T-helper 22 cell (primary cell): ENCODE data around the gene NELFA.

Experiments used
- DNase-seq: peaks from one replicate; pipeline ENCODE4 v3.0.0-alpha.2; 2020; ENCODE audit warnings: low read depth

Gene NELFA

DNA sequence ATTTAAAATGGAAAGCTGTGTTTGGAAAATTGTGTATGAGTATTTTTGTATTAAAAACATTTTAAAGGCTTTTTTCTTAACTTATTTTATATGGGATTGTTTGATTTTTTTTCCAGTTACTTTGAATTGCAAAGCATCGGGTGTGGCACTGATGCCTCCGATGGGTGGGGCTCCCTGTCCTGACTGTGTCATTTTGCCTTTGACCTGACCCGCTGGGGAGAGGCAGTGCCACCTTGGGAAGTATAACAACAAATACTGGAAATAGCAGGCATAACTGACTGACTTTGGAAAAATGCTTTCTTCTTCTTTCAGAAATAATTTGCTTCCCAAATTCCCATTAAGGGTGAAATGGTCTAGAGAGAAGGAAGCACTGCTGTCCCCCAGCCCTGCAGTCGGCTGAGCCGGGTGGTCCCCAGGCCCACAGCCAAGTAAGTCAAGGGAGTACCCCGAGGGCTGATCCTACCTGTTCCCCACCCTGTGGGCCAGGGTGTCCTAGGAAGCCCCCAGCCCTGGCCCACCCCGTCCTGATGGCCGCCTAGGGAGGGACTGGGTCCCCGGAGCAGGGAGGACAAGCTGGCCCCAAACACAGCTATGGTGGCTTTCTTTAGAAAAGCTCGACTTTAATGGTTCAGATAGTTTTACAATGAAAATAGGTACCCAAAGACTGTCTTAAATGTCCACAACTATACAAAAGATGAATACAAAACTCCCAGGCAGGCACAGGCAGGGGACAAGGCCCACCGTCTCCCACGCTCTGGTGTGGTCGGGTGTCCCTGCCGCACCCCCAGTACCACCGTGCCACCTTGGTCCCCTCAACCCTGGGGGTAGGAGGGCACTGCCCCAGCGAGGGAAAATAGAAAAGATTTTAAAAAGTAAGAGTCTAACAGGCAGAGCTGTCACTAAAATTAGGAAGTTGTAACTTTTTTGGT is 26.4 kb downstream of the NELFA start:
- DNase-seq, result no peak

DNA sequence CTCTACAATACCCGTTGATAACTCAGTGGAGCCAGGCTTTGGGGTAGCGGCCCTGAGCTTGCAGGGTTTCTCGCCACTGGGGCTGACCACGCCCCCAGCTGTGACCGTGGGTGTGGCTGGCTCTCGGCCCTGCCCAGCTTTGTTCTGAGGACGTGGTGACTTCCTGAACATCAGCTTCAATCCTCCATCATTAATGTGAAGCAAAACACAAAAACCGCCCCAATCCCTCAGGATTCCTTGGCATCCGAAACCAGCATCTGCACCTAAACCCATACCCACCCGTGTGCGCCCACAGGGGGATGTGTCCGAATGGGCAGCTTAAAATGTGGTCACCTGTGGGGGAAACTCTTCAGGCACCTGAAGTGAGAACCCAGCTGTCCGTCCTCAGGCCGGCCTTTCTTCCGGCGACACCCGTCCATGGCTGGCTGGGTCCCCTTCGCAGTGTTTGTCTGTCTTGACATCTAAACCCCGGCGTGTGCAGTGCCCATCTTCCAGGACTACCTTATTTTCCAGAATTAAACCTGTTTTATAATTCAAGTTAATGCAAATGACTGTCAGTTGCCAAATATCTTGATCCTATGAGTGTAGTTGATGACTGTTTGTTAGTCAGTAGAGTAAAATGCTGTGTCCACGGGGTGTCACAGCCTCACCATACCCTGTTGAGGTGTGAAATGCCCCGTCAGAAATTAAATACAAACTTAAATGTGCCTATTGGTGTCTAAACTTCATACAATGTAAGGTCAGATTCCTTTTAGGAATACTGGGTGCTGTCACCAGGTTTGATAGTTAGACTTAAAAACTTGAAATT is 27.3 kb downstream of the NELFA start:
- no peak for DNase-seq

DNA sequence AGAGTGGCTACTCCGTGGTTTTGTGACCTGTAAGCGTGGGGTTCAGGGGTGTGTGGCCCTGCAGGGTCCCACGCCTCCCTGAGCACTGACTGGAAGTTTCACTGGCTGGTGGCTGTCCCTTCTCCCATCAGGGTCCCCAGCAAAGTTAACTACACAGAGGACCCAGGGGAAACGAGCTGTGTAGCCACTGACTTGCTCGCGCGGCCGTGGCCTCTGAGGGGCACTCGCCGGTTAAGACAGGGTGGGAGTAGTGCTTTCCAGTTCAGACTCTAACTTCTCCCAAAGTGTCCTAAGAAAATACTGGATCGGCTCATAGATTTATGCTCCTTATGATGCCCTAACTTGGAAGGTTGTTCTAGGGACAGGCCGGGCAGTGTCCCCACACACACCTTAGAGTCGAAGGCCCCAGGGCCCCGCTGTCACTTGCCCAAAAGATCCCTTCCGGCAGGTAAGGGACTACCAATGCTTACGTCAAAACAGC is 28.2 kb downstream of the NELFA start:
- DNase-seq, result no peak

DNA sequence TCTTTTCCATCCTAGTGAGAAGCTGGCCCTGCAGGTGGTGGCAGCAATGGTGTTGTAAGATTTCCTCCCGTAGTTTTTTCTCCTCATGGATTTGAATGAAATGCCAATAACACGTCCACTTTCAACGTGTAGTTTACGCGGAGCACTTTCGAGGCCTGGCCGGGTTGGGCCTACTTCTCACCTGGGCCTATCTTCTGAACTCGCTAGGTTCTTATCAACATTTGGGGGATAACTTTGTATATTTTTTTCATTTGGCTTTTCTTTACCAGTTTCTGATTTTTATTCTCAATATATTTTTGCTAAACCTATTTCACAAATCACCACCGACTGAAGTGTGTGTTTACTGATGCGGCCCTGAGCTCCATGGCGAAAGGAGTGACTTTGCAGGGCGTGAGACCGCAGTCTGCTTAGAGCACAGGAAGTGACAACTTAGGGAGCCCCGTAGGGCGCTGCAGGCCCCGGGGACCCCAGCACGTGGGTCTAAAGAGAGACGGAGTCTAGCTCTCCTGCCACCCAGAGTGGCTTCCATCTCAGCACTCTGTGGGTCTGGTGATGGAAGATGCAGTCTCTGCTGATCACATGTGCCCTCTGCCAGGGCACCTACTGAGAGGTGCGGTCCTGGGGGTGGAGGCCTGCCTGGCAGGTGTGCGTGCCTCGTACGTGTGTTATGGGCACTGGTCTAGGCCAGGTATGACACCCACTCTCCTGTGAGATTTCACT is 29.1 kb downstream of the NELFA start:
- no peak for DNase-seq

DNA sequence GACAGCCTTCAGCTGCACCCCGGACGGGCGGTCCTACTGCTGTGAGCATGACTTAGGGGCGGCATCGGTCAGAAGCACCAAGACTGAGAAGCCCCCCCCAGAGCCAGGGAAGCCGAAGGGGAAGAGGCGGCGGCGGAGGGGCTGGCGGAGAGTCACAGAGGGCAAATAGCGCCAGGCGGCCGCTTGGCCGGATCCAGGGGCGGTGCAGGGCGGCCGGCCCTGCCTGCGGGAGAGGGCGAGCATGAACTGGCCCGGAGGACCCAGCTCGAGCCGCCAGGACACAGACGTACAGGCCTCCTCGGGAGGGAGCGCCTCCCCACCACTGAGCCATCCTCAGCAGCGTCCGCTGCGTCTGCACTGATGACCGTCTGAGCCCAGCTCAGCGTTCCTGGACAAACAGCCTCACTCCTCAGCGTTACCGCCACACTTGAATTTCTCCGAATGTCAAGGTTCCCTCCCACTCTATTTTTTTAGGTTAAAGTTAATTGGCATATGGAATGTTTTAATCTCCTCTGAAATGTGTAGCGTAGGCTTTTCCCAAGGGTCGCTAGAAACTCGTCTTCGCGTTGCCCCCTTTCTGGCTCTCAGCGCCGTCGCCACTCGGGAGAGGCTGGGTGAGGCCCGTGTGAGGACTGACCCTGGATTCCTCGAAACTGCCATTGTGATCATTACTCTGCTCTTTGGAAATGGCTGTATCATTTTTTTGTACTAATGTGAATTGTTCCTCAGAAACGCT is 29.9 kb downstream of the NELFA start:
- no peak for DNase-seq

DNA sequence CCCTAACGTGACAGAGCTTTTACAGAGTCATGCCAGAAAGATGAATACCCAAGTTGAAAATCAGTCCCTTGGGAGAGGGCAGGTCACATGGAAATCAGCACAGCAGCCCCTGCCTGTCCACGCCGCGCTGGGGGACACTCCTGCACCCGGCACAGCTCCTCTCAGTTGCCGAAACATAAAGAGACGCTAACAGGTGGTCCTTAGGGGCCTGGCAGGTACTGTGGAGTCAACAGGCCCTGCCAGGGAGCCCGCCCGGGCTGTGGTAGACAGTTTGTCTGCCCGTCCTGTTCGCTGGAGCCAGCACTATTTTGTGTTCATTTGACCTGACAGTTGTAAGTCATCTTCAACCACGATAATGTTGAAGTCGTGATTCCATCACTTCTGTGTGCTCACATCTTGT is 30.5 kb downstream of the NELFA start:
- no peak for DNase-seq

DNA sequence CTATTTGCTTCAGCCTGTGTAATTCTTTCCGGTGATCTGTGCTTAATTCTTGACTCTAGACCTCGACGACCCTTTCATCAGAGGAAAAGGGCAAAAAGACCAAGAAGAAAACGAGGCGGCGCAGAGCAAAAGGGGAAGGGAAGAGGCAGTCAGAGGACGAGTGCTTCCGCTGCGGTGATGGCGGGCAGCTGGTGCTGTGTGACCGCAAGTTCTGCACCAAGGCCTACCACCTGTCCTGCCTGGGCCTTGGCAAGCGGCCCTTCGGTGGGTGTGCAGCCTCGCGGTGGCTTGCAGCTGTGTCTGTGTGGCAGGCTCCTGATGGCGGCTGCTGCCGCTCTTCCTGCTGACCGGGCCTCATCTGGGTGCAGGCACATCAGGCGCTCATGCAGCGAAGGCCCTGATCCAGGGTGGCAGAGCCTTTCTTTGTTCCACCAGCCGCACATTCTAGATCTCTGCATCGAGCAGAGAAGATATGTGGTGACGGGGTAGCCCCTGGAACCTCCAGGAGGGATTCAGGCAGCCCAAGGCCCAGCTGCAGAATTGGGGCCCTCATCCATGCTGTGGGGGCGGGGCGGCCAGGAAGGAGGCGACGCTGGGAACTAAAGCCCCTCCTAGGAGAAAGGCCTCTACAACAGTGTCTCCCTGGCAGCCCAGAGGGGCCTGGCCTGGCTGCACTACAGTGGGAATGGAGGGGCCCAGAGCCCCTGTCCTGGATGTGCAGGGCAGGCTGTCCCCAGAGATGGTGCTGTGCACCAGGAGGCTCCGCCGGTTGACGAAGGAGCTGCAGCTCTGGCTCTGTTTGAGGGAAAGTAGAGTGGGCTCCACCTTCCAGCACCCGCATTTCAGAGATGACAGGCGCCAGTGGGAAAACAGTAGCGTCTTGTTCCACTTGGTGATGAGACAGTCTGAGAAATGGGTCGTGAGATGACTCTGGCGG is 32.1 kb downstream of the NELFA start:
- no peak for DNase-seq

DNA sequence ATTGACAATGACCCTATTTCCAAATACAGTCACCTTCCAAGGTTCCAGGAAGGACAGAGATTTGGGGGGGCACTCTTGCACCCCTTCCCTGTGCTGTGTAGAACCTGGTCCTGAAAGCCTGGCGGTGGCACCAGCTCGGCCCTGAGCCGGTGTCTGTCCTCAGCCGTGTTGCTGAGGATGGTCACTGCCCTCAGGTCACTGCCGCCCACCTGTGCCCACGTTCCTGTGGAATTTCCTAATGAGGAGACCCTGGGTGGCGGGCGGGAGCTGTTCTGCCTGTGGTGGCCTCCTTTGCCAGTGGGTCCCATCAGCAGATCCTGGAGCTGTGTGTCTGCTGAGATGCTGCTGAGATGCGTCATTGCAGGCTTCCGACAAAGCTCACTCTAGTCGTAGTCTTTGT is 32.9 kb downstream of the NELFA start:
- no peak for DNase-seq

DNA sequence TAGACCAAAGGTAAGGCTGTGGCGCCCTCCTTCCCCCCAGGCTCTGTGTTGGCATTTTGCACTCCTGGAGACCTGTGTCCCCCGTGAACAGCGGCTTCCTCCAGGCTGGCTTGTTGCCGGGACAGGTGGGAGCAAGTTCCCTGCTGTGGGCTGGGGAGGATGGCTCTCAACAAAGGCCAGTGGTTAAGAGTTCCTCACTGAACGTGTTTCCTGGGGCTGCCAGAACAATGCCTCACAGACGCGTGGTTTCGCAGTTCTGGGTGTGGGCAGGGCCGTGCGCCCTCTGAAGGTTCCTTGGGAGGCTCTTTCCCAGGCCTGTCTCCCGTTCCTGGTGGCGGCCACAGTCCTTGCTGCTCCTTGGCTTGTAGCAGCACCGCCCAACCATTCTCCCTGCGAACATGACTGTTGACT is 33.4 kb downstream of the NELFA start:
- no peak for DNase-seq

DNA sequence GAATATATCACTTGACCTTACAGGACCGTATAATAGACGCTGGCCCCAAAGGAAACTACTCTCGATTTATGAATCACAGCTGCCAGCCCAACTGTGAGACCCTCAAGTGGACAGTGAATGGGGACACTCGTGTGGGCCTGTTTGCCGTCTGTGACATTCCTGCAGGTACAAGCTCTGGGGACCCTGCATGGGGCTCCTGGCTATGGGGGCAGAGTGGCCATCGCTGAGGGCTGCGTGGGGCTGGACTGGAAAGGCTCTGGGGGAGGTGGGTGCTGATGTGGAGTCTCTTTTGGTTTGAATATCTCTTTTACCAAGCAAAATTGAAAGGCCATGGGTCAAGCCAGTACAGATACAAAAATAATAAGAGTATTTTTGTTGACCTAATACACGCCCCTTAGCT is 33.9 kb downstream of the NELFA start:
- no peak for DNase-seq

DNA sequence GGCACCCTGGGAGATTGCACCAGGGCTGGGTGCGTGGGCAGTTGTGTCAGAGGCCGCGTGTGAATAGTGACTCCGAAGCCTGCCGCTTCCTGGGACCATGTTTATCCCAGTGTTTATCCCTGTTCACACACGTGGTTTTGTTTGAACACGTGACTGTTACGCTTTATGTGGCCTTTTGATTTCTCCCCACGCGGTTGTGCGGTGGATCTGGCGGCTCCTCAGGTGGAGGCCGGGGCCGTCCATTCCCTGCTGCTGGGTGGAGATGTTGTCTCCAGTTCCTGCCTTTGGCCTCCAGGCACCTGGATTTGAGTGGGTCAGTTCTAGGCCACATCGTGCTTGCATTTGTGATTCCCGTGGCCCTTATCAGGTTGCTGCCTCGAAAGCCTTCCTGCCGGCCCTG is 35.1 kb downstream of the NELFA start:
- no peak for DNase-seq

DNA sequence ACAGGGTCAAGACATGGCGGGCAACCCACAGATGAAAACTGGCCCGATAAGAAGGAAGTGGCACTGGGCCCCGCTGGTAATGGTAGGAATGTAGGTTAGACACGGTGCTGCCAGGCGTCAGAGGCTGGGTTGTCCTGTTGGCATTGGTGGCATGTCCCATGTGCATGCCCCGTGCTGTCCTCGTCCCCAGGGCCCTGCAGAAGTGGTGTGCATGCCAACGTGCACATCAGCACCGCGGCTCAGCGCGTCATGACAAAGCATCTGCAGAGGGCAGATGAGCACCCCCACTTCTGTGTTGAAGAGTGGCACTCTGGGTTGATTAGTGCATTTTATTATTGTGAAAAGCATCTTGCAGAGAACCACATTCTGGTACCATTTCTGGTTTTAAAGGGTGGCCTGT is 35.6 kb downstream of the NELFA start:
- no peak for DNase-seq

DNA sequence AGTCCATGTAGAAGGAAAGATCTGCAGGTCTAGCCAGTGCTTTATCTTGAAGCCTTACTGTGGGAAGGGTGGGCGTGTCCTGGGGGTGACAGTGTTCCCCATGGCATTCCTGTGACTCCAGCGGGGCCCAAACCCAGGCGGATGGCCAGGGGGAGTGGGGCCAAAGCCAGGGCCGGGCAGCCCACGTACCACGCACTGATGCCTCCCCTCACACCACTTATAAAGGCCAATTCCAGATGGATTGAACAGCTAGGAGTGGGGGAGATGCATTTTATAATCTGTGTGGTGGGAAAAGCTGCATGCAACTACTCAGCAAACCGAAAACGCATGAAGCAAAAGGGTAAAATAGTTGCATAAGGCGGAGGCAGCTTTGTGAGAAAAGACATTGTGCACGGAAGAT is 36.4 kb downstream of the NELFA start:
- DNase-seq, result no peak

DNA sequence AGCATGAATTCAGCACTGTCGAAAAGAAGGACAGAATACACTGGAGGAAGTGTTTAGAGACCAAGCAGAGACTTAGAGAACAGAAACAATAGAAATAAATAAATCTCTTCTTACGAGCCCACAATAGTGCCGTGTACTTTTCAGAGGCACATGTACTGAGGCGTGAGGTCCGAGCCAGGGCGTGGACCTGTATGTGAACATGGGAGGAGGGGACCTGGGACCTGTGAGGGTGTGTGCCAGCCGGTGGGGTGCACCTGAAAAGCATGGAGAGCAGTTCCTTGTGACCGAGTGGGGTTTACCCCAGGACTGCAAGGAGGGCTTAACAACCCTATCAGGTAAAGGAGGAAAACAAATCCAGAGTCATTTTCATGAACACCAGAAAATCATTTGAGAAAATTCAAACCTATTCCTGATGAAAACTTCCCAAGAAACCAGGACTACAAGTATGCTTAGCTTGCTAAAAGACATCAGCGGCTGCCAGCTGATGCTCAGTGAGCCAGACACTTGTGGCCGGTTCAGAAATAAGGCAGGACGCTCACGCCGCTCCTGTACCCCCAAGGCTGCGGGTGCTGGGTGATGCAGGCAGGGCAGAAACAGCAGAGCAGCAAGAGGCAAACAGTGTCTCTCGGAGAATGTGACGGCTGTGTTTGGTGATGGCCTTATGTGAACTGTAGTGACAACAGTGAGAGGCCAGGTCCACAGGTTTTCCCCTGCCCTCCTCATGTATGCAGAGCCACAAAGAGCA is 37.1 kb downstream of the NELFA start:
- DNase-seq, result no peak

DNA sequence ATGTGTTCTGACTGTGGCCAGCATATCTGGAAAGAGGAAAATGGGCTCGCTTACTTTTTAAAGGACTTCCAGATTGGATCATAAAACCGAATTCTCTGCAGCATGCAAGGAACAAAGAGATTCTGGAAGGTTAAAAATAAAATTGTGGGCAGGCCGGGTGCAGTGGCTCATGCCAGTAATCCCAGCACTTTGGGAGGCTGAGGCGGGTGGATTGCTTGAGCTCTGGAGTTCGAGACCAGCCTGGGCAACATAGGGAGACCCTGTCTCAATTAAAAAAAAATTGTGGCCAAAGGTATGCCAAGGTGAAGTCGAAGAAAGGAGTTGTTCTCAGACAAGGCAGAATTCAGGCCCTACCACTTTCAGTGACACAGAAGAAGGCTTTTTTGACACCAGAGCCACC is 37.8 kb downstream of the NELFA start:
- no peak for DNase-seq

DNA sequence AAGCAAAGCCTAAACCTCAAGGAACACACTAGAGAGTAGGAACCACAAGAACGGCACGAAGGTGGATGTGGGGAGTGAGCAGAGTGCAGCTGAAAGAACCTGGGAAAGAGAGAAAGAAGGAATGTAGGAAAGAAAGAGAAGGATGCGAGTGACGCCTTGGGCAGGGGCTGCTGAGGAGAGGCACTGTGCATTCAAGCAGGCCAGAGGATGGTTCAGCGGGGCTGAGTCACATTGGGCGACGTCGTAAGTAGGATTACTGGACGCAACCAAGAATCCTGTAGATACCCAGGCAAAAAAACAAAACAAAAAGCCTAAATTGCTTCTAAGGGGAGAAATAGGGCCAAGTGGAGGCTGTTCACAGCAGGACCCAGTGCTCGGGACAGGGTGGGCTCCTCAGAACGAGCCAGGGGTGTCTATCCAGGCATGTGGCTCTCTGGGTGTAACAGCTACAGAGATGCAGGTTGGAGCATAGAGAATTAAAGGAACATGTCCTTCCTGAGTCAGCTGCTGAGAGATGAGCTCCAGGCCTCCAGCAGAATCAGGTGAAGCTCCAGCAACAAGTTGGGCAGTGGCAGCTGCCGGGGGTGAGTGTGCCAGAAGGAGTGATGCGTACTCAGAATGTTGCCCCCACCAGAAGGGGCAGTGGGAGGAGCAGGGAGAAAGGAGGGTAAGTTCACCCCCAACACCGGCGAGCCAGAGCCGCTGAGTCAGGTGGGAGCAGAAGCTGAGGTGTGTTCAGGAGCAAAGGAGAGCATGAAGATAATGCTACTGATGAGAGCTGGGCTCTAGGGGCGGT is 38.6 kb downstream of the NELFA start:
- DNase-seq, result no peak

DNA sequence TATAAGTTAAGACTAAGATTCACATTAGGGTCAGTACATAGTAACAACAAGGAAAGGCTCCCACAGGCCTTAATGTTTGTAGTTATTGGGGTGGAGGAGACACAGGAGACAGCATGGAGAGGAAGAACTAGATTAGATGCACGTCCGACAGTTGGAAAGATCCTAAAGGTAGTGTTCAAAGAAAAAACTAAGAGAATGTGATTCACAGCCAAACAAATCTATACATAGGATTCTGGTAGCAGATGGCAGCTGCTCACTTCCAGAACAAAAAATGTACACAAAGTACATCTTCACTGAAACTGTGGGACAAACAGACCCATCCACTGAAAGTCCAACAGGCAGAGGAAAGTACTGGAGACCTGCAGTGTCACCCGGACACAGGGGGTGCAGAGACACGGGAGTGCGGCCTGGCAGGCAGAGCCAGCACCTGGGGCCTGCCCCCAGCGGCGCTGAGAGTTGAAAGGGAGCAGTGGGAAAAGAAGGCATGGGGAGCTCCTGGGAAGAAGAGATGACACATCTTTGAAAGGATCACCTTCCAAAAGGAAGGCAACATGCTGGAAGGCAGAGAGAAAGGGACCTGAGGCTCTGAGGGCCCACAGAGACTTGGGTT is 40.0 kb downstream of the NELFA start:
- no peak for DNase-seq

DNA sequence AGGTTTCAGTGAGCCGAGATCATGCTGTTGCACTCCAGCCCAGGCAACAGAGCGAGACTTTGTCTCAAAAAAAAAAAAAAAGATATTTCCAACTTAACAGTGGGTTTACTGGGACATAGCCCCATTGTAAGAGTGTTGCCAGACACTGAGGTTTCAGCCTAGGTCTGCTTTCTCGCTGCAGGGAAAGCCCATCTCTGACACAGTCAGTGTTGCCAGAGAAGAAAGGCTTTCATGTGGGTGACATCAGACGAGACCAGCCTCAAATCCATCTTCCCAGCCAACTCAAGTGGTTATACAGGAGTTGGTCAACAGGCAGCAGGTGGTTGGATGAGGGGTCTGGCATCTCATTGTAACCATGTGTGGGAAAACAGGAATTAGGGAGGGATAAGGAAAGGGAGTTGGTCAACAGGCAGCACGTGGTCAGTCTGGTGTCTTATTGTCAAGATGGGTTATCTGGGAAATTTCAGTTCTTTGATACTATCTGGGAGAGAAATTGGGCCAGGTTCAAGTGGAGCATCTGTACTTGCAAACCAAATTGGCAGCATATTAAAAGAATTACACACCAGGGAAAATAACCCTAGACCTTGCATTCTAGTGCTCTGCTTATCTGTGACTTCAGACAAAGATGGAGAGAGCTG is 41.1 kb downstream of the NELFA start:
- no peak for DNase-seq
